Femur (tissue), 1 donor: ENCODE data around the gene TRIM29.

Experiments
- DNase-seq: peaks from one replicate; pipeline ENCODE4 v3.0.0-alpha.2; 2017

Gene TRIM29

DNA sequence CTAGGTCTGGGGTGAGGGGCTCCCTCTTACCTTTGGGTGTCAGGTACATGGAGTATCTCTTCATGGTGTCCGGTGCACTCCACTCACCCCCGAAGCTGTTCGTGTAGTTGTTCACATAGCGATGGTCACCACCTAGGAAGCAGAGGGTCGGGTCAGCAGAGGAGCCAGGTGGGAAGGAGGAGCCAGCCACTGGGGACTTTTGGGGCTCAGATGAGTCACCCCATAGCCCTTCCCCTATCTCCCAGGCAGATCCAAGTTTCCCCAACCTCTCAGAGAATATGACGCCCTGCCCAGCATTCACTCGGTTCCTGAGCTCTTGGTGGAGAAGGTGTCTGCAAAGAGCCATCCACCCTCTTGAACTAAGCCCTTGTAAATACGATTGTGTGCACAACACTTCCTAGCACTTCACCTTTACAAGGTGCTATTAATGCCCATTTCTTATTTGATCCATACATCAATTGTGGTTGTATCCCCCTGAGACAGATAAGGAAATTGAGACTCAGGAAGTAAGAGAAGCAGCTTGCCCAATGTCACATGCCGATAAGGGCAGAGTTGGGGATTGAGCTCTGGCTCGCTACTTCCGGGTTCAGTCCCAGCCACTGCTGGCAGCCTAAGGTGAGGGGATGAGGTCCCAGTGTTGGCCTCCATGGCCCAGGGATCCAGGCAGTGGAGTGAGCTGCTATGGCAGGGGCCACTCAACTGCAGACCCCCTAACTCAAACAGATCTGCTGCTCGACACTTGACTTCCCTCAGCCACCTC, 14.8 kb downstream of the TRIM29 start:
- DNase-seq, result no peak

DNA sequence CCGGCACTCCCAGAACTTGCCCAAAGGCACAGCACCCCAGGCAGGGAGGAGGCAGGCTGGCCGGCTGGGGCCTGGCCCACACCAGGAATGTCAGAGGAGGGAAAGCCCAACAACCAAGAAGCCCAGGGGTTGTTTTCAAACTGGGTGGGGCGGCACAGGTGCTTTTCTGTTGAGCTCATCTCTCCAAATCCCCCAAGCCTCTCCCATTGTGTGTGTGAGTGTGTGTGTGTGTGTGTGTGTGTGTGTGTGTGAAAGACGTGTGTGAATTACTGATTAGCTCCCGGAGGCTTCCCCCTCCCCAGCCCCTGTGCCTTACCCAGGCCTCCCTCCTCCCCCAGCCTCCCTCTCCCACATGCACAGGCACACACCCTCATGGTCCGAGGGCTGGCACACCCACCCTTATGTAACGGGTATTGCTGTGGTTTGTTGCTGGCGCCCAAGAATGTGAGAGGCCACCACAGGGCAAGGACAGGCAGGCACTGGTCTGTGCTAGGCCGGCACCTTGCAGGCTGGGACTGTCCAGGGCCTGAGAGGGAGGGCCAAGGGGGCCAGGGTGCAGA, 15.9 kb downstream of the TRIM29 start:
- DNase-seq, result no peak

DNA sequence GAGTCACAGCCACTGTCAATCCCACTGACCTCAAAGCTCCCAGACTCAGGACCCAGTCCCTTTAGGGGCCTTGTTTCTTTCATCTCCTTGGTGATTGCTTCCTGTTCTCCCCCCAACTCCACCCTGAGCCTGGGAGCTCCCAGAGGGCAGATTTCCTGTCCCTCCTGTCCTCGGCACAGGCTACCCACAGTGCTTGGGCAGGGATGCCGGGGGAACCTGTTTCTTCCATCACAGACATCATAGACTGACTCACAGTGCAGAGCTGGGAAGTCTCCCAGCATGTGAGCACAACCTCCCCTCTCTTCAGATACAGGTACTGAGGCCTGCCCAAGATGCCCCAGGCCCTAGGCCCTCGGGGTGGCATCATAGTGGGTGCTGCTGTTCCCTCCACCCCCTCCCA, 16.6 kb downstream of the TRIM29 start:
- no peak for DNase-seq

DNA sequence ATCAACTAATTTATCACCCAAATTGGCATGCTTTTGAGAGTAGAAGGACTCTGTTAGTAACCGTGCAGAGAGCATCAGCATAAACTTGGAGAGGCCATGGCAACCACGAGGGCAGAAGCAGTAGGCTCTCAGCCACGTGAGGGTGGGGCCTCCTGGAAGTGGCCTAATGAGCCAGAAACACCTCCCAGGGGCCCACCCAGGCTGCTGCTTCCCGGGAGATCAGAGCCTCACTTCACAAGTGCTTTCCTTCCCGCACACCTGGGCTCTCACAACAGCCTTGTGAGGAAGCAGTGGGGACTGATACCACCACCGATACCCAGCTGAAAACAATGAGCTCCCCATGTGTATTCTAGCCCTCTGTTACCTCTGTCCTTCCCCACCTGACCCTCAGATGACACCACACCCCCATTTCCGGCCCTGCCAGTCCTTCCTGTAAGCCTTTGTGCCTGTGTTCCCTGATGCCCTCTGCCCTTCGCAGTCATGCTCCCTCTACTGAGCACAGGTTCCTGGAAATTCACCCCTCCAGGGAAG, 17.0 kb downstream of the TRIM29 start:
- DNase-seq, result no peak

DNA sequence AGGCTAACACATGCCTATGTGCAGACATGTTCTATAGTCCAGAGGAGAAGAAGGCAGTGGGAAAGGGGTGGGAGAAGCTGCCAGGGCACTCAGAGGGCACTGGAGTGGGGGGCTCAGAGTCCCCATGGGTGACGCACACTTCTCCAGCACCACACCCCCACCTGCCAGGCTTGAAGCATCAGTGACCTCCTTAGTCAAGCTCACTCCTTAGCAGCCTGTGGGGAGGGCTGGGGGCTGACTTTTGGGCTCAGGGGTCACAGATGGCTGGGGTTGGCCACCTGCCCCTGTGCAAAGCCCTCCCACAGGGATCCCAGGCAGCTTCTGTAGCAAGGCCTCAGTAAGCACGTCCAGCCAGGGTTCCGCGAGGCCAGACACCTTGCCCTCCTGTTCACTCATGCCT, 18.8 kb downstream of the TRIM29 start:
- DNase-seq, result no peak

DNA sequence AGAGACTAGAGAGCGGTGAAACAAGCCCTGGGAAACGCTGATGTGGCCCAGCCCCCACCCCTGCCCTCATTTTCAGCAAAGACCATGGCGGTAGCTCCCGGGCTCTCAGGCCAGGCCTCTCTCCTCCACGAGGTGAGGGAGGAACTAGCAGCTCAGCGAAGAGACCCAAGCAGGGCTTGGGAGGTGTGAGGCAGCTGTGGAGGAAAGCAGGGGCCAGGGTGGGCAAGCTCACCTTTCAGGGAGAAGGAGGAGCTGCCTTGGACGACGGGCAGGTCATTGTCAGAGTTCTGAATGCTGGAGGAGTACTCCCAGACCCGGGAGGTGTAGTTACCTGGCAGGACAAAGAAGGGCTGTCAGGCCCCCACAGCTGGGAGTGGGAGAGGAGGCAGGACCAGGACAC, 19.9 kb downstream of the TRIM29 start:
- no peak for DNase-seq

DNA sequence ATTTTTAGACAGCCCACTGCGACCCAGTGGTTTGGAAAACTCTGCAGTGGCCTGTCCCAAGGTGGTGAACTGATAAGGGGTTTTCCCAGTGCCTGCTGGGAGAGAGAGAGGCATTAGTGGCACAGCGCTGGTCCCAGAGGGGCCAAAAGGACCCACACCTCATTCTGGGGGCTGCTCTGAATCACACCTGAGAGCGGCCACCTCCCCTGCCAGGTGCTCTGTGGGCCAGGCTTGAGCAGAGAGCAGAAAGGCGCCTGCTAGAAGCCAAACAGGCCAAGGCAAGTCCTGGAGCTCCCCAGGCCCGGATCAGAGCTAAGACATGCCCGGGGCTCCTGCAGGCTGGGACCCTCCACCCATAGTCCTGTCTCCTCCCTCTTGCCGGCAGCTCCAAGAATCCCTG, 20.9 kb downstream of the TRIM29 start:
- DNase-seq, result no peak

DNA sequence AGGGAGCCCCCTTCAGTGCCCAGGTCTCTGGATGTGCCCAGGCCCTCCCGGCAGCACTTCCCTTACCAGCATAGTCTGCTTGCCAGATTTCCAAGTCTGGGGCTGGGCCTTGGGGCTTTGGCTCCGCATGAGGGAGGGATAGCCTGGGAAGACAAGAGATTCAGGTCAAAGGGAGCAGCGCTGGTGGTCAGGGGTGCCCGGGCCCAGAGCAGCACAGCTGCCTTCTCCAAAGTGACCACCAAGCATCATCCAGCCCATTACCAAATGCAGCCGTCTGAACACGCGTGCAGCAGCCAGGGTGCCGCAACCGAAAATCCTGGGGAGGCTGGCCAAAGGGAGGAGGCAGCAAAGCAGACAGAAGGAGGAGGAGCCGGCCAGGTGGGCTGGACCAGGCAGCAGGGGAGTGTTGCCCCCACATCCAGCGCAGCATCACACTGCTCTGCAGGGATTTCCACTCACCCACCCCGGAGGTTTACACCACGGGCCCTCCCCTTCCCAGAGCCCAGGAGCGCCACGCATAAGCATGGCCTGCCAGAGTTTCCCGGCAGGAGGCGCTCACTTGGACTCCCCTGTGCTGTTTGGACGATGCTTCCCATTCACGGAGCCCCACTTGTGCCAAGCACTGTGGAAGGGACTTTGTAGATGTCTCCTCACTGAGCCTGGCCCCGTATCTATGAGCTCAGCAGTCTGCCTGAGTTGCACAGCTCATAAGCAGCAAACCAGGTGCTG, 22.5 kb downstream of the TRIM29 start:
- DNase-seq, result no peak

DNA sequence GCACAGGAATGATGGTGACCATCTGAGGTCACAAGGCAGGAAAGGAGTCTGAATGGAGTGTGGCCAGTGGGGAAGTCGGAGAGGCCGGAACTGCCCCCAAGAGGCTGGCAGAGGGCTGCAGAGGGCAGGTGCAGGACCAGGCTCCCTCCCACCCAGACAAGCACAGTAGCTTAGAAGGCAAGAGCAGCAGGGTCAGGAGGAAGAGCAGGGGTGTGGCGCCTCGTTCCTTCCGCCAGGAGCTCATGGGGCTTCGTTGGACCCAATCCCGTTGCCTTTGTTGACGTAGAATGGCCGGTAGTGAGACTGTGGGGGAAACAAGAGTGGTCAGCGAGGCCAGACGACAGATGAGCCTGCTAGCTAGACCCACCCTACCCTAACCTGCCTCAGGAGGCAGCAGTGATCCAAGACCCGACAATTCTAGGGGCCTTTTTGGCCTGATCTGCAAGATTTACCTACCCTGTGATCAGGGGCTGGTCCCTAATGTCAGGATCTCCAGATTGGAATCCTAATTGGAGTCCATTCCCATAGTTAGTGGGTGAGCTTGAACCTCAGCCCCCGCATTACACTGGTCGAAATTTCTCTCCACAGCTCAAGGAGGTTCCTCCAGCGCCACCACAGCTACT, 25.6 kb downstream of the TRIM29 start:
- peak; percentile 31 for DNase-seq

DNA sequence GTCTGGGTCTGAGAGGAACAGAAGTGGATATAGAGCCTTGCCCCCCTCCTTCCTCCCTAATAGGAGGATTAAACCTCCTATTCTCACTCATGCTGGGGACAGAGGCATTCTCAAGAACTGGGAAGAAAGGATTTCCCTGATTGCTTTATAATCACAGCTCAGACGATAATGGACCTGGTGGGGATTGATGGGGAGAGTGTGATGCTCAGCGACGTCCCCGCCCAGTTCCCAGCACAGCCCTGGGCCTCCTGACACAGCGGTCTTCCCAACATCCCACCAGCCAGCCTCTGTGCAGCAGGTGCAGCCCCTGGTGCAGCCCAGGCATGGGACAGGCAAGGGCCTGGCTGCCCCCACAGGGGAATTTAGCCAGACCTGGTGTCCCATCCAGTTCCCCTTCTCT, 28.4 kb downstream of the TRIM29 start:
- no peak for DNase-seq

DNA sequence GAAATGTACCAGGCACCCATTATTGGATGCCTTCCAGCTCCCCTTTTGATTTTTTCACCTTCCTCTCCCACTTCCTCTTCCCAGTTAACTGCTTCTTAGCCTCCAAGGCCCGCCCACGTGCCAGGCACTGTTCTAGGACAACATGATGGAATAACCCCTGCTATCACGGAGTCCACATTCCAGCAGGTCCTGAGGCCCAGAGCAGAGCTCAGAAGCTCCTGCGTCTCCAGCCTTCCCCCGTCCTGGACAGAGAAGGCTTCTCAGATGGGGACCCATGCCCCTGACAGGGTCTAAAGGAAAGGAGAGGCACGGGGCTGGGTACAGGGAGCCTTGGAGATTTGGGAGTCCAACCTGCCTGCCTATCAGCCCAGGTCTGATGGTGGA, 29.1 kb downstream of the TRIM29 start:
- DNase-seq, result no peak

DNA sequence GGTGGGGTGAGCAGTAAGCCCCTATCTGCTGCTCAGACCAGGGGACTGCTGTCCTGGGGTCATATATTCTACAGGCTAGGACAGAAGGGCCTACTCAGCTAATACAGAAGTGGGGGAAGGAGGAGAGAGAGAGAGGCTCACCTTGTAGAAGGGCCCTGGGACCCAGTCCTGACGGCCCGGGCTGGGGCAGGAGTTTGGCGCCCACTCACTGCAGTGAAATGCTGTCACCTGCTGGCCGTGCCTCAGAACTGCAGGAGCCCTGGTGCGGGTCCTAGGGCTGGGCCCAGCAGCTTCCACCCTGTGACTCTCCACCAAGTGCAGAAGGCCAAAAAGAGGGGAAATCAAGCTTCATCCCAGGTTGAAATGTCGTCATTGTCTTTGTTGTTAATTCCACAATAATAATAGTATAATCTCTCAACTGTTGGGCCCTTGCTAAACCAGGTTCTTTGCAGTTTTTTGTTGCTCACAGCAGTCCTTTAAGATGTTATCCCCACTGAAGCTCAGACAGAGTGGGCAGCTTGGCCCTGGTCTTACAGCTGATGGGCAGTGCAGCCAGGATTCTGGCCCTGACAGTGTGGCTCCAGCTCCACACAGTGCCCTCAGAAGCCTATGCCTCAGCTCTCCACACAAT, 29.6 kb downstream of the TRIM29 start:
- DNase-seq, result peak; percentile 83

DNA sequence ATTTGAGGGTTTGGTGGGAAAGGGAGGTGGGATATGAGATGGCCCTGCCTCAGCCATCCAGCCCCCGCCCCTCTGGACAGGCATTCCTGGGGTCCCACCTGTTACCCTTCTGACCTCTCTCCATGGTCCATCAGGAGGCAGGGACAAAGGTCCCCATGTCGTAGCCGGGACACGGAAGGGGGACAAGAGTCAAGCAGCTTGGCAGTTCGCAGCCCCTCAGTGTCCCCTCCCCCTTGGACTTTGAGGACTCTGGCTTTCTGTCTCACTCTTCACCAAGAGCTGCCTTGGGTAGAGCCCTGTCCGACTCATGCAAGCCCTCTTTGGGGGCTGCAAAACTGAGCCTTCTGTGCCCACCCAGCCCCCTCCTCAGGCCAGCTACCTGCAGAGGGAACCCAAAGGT, 30.2 kb downstream of the TRIM29 start:
- no peak for DNase-seq

DNA sequence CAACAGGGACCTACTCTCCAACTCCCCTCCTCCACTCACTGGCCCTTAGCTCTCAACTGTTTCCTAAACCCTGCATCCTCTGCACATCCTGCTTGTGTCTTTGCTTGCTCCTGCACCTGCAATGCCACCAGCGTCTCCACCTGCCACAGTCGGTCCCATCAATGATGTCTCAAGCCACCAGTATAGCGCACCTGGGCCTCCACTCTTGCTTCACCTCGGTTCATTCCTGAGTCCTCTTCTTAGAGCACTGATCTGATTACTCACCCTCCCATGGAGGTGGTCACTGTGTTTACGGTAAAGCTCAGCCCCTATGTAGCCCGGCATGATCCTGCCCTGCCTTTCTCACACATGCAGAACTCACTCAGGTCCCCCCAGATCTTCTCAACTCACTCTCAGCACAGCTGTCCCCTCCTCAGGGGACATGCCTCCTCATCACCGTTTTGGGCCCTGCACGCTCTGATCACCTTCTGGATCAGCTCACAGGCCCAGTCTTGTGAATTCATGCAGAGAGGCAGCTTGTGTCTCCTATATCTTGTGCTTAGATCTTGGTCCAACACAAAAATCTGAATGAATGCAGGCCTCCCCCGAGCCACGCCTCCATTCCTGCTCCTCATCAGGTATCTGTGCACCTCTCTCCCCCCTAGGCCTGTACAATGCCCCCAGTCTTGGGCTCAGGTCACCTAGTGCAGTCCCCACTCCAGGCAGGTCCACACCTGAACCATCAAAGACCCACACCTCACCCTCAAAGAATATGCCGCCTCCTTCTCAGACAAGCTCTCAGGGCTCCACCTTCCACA, 31.4 kb downstream of the TRIM29 start:
- DNase-seq, result no peak

DNA sequence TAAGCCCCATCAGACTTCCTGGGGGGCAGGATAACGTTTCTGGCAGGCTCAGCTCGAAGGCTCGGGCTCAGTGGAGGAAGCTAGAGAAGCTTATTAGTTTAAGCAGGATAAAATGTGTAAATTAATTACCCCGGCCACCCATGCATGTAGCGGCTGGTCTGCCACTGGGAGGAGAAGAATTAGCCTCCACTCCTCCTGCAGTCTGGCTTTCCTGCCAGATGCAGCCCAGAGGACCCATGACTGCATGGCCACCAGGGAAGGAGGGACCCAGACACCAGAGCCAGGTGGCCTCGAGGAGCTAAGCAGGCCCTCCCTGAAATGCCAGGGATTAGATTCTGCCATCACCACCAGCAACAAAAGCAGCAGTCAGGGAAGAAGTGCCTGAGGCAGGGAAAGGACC, 32.3 kb downstream of the TRIM29 start:
- DNase-seq, result no peak

DNA sequence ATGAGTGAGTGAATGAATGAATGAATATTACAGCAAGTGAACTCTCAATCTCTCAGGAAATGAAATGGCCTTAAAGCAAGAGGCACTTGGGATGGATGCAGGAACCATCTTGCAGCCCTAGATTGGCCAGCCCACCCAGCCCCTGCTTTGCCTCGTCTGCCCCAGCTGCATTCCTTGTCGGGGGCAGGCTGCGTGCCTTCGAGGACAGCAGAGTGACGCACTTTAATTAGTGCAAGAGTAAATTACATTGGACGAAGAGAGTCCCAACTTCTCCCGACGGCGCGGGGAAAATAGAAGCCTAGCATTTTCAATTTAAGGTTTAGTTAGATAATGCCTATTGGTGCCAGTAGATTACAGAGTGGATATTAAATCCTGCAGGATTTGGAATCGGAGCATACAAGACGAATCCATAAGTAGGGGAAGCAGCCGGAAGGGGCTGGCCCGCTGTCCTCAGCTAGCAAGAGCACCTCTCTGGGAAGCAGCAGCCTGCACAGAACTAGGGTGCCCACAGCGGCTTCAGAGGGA, 33.8 kb downstream of the TRIM29 start:
- no peak for DNase-seq

DNA sequence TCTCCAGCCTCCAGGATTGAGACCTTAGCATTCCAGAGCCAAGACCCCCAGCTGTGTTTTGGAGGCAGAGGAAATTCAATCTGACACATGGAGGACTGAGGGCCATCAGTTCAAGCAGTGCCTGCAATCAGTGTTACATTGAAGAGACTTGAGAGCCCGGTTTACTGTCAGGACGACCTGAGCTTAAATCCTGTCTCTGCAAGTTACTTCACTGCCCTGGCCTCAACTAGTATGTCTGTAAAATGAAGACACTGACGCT, 35.1 kb downstream of the TRIM29 start:
- DNase-seq, result no peak

DNA sequence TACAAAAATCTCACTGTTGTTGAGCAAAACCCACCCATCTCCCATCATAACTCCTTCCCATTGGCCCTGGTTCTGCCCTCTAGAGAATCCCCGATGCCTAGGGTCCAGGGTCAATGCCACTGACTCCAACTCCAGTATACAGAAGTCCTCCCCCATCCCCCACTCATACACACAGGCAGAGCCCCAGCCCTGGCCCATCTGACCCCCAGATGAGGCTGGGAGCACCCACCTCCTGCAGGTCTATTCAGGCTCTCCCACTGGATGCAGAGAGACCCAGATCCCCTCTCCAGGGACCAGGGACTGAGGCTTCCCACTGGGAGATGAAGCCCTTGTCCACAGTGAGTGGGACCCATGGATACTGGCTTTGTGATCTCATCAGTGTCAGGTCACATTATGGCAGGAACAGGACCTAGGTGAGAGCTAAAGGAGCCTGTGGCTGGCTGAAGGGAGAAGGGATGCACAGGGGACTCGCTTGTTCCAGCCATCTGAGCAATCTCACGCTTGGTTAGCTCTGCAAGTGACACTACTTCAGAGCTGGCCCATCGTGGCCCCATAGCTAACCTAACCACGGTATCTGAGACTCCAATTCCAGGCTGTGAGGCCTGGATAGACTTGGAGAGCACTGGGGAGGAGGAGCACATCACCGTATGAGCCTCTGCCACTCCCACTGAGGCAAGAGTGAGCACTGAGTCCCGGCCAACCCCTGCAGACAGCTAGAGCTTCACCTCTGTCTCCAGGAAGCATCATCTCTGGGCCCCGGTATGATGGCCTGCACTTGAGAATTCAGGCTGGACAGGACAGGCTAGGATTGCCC, 35.7 kb downstream of the TRIM29 start:
- DNase-seq, result no peak

DNA sequence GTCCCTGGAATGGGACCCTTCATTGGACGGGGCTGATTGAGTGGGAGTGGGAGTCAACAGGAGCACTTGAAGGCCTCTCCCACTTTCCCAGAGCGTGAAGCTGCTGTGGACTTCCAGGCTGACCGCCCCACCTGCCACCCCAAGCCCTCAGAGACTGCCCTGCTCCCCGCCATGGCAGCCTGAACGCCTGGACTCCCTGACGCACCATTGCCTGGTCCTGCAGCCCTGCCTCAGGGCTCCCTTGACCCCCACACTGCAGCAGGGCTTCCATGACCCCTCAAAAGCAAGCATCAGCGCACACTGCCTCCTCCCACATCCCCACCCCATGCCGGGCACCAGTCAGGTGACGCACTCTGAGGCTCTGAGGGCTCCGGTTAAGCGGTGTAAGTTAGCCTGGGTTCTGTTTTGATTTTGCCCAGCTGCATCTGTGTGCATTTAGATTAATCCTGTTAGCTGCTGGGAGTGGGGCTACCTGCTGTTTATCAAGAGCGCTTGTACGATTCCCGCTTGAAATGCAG, 39.4 kb downstream of the TRIM29 start:
- DNase-seq, result no peak

DNA sequence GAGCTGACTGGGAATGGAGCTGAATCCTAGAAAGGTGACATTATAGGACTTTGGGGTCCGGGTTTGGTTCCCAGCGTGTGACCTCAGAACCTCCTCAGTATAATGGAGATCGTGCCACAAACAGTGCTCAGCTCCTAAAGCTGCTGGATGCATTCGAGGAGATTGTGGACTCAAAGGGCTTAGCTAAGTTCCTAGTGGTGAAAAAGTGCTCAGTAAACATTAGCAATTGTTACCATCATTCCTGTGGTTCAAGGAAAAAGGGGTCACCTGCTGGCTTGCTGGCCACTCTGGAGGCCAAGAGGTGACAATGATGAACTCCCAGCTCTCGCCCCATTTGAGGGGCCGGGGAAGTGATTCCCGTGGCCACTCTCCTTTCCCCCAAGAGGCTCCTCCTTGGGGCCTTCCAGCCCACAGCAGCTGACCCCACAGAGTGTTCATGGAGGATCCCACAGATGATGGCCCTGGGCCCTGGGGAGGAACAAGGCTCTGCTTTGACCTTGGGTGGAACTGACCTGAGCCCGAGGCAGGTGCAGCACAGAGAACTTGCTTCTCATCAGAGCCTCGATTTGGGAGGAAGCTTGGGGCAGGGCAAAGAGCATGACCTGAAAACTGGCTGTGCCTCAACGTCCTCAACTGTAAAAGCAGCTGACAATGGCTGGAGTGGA, 40.1 kb downstream of the TRIM29 start:
- no peak for DNase-seq
